Panc1 (cell line): ENCODE results near the gene CXCR2.

Experiments
- CTCF ChIP-seq: fragments of 450-650 bp; IDR thresholded peaks from 2 replicates; pipeline ENCODE4 v1.5.1; 2017; ENCODE audit warnings: mild to moderate bottlenecking
- REST ChIP-seq, 2 experiments: IDR thresholded peaks; 2 replicates each; pipeline ENCODE4 v1.6.1; 2011 to 2012; ENCODE audit warnings: low read depth in 2 of 2, control low read depth in 1 of 2, low read length in 1 of 2, mild to moderate bottlenecking in 1 of 2, moderate library complexity in 1 of 2; ENCODE audit not compliant: insufficient read depth in 1 of 2

GRCh38 chr2:218129458-218130135 is 3.8 kb downstream of the CXCR2 start:
- TF ChIP-seq CTCF = no peak
- TF ChIP-seq REST (IDR thresholded peaks at IDR 0.05; ENCODE audit: insufficient read depth in 1 of 2, low read depth in 2 of 2, low read length in 1 of 2) = no peak
